SU-DHL-6 (cell line): ENCODE results near the gene PLB1.

Experiments used
- CTCF ChIP-seq: fragments of 200-600 bp; sonication (generic); IDR thresholded peaks from one replicate; pipeline ENCODE4 v1.5.1; 2017; ENCODE audit warnings: antibody characterized with exemption, mild to moderate bottlenecking, low read length, moderate library complexity; ENCODE audit not compliant: insufficient read depth, poor library complexity, severe bottlenecking
- EZH2phosphoT487 ChIP-seq: fragments of 200-600 bp; sonication (generic), shearing (Covaris generic); conservative IDR thresholded peaks from 2 replicates; pipeline ENCODE4 v1.6.1; 2018; ENCODE audit warnings: mild to moderate bottlenecking, antibody characterized with exemption, low read length, moderate library complexity, mixed read lengths

GRCh38 chr2:28495551-28496250 lies at the start of gene PLB1:
- no peak for TF ChIP-seq CTCF
- no peak for TF ChIP-seq EZH2phosphoT487
